A673 (cell line): ENCODE measurements around the gene FBXO17. TPM values are rescaled to one million over a fixed set of nuclear protein-coding genes. Genes with fewer than 3 reads are reported as not detected.
A peak's percentile ranks its signal among the peaks of the same experiment; 100 is the strongest.
"Not testable (repeated sequence)": the region's sequence is repeated elsewhere in the genome, so short reads cannot be mapped to it uniquely, and the experiment has no call there.

Experiments used
- BruUV-seq: library from RNA; stranded (reverse); fragments of 400-500 nt; replicated peaks from 2 replicates; lab custom pipeline; 2021; lab: Mats Ljungman, UMichigan
- CTCF ChIA-PET: fragments of 300-600 bp; sonication (Branson Sonifier 250); formaldehyde crosslinking; loops from one replicate; lab custom pipeline; 2022; ENCODE audit warnings: antibody characterized with exemption; lab: Charles Lee
- POLR2A ChIA-PET: fragments of 300-600 bp; sonication (Branson Sonifier 250); formaldehyde crosslinking; loops from one replicate; lab custom pipeline; 2022; ENCODE audit warnings: antibody characterized with exemption; ENCODE audit not compliant: low non-redundant PET; lab: Charles Lee
- DNase-seq: peaks from one replicate; pipeline ENCODE4 v3.0.0-alpha.2; 2015; ENCODE audit warnings: low spot score
- H3K27ac ChIP-seq: fragments of 200-600 bp; sonication (generic); 2 replicates; pipeline ENCODE4 v1.5.1; 2016; ENCODE audit warnings: mixed run types, low read depth, mild to moderate bottlenecking, mixed read lengths, antibody characterized with exemption, low read length; ENCODE audit not compliant: poor library complexity, severe bottlenecking
- H3K27me3 ChIP-seq: fragments of 200-600 bp; sonication (generic); replicated peaks from 2 replicates; pipeline ENCODE4 v1.6.1; 2017; ENCODE audit warnings: mixed run types, low read depth, mild to moderate bottlenecking, mixed read lengths, antibody characterized with exemption, low read length; ENCODE audit not compliant: insufficient read depth, poor library complexity
- H3K36me3 ChIP-seq: fragments of 200-600 bp; sonication (generic); 2 replicates; pipeline ENCODE4 v1.6.1; 2016; ENCODE audit warnings: mixed run types, mild to moderate bottlenecking, mixed read lengths, antibody characterized with exemption, low read length; ENCODE audit not compliant: insufficient read depth, poor library complexity, severe bottlenecking
- H3K4me1 ChIP-seq: fragments of 200-600 bp; sonication (generic); 2 replicates; pipeline ENCODE4 v1.6.1; 2017; ENCODE audit warnings: mixed run types, mild to moderate bottlenecking, mixed read lengths, antibody characterized with exemption, low read length; ENCODE audit not compliant: insufficient read depth, poor library complexity, severe bottlenecking
- H3K4me3 ChIP-seq: fragments of 200-600 bp; sonication (generic); 2 replicates; pipeline ENCODE4 v1.5.1; 2016; ENCODE audit warnings: low read depth, mixed run types, mild to moderate bottlenecking, mixed read lengths, low read length; ENCODE audit not compliant: poor library complexity, severe bottlenecking
- H3K9me3 ChIP-seq: fragments of 200-600 bp; sonication (generic); 2 replicates; pipeline ENCODE4 v1.6.1; 2016; ENCODE audit warnings: mixed run types, low read depth, mild to moderate bottlenecking, mixed read lengths, antibody characterized with exemption, low read length; ENCODE audit not compliant: poor library complexity, severe bottlenecking
- EZH2 ChIP-seq: fragments of 200-600 bp; sonication (generic); IDR thresholded peaks from 2 replicates; pipeline ENCODE4 v1.6.1; 2017; ENCODE audit warnings: borderline replicate concordance, low read depth, mild to moderate bottlenecking, mixed read lengths, antibody characterized with exemption, low read length; ENCODE audit not compliant: poor library complexity, severe bottlenecking
- intact Hi-C: fragments of 100-400 bp; cut with micrococcal nuclease; formaldehyde crosslinking; loops from one replicate; pipeline ENCODE4 v1.10.0; 2022; ENCODE audit not compliant: unreplicated experiment
- total RNA-seq: library from RNA; stranded (reverse); gene quantifications from 2 replicates; pipeline ENCODE4 v1.2.3, GENCODE V29; 2021
- TF ChIP-seq, protein P1 (sequence below): fragments of 300-800, 200-600 bp; sonication (generic); conservative IDR thresholded peaks from 2 replicates; pipeline ENCODE4 v1.5.1; 2017; ENCODE audit warnings: low read depth, mild to moderate bottlenecking, antibody characterized with exemption, low read length, moderate library complexity, mixed read lengths

Gene FBXO17
- total RNA-seq, 1 experiment from 2014 or later: 26.0 TPM

- no peak overlapping the region for H3K4me3 ChIP-seq
- DNase-seq: no peak
- H3K9me3 ChIP-seq: no peaks in the 10 kb centered on the region
- ChIA-PET POLR2A (no interaction called here), CTCF (no interaction called here)
- H3K4me1 ChIP-seq: no peaks in the 10 kb centered on the region
- H3K27ac ChIP-seq: no peak overlapping the region
- no TSS peak for BruUV-seq
- intact Hi-C loops: no loop called here
- TF ChIP-seq, protein P1, sequence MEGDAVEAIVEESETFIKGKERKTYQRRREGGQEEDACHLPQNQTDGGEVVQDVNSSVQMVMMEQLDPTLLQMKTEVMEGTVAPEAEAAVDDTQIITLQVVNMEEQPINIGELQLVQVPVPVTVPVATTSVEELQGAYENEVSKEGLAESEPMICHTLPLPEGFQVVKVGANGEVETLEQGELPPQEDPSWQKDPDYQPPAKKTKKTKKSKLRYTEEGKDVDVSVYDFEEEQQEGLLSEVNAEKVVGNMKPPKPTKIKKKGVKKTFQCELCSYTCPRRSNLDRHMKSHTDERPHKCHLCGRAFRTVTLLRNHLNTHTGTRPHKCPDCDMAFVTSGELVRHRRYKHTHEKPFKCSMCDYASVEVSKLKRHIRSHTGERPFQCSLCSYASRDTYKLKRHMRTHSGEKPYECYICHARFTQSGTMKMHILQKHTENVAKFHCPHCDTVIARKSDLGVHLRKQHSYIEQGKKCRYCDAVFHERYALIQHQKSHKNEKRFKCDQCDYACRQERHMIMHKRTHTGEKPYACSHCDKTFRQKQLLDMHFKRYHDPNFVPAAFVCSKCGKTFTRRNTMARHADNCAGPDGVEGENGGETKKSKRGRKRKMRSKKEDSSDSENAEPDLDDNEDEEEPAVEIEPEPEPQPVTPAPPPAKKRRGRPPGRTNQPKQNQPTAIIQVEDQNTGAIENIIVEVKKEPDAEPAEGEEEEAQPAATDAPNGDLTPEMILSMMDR: no peak
- TF ChIP-seq EZH2: no peak
- no peaks in the 10 kb centered on the region for H3K36me3 ChIP-seq
- no peaks in the 10 kb centered on the region for H3K27me3 ChIP-seq
Observed at GRCh38 chr19:38990949-38991697, 15.6 kb upstream of the FBXO17 start.

DNA sequence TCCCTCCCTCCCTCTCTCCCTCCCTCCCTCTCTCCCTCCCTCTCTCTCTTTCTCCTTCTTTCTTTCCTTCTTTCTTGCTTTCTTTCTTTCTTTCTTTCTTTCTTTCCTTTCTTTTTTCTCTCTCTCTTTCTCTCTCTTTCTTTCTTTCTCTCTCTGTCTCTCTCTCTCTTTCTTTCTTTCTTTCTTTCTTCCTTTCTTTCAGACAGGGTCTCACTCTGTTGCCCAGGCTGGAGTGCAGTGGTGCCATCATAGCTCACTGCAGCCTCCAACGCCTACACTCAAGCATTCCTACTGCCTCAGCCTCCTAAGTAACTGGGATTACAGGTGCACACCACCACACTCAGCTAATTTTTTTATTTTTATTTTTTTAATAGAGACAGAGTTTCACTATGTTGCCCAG is 14.1 kb upstream of the FBXO17 start:
- H3K36me3 ChIP-seq, BruUV-seq, H3K4me1 ChIP-seq, H3K27me3 ChIP-seq, H3K27ac ChIP-seq, intact Hi-C loops, DNase-seq, POLR2A ChIA-PET, H3K9me3 ChIP-seq, H3K4me3 ChIP-seq, CTCF ChIA-PET: not testable (repeated sequence)

DNA sequence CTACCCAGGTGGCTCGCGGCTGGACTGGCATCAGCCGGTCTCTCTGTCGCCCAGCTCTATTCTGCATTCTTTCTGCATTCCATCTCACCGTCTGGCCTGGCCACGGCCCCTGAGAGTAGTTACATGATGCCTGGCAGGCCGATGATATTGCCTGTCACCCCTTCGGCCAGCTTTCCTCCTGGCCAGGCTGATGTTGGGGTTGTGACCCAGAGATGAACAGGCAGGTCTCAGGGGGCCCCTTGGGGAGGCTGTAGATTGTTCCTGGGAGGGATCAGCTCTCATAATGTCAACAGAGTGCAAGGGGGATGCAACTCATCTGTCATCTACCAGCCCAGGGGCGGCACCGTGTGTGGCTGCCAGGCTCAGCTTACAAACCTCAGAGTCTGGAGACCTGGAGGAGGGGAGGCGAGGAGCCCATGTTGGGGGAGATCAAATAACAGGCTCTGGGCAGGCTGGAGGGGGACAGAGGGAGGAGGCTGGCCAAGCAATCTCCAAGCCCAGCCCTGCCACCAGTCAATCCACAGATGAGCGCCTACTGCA is 13.6 kb upstream of the FBXO17 start:
- Histone ChIP-seq H3K27ac (no peak overlapping the region), H3K4me1 (no peaks in the 10 kb centered on the region), H3K4me3 (no peak overlapping the region), H3K27me3 (no peaks in the 10 kb centered on the region), H3K36me3 (no peaks in the 10 kb centered on the region), H3K9me3 (no peaks in the 10 kb centered on the region)
- ChIA-PET CTCF (no interaction called here), POLR2A (no interaction called here)
- TF ChIP-seq, protein P1: no peak
- no peak for TF ChIP-seq EZH2
- intact Hi-C loops: no loop called here
- no TSS peak for BruUV-seq
- DNase-seq: peak; percentile 33

DNA sequence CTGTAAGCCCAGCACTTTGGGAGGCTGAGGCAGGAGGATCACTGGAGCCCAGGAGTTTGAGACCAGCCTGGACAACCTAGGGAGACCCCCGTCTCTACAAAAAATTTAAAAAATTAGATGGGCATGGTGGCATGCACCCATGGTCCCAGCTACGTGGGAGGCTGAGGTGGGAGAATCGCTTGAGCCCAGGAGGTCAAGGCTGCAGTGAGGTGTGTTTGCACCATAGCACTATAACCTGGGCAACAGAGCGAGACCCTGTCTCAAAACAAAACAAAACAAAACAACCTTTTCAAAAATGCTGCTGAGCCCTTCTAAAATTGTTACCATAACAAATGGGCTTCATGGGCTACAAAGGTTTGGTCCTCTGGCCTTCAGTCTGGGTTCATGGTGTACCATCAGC is 13.1 kb upstream of the FBXO17 start:
- BruUV-seq, H3K27ac ChIP-seq, H3K4me3 ChIP-seq, H3K27me3 ChIP-seq, intact Hi-C loops, H3K36me3 ChIP-seq, H3K9me3 ChIP-seq, POLR2A ChIA-PET, DNase-seq, H3K4me1 ChIP-seq: not testable (repeated sequence)
- CTCF ChIA-PET: interaction anchor here (0.7 kb wide), 1 partner anchor 13 kb away, joined by 7 read pairs; no protein-coding TSS in a partner anchor

- not testable (repeated sequence) for DNase-seq, BruUV-seq
Observed at GRCh38 chr19:38987745-38988144, 12.2 kb upstream of the FBXO17 start.

More at GRCh38 chr19:38987745-38988144, 12.2 kb upstream of the FBXO17 start:
- H3K27me3 ChIP-seq, POLR2A ChIA-PET, CTCF ChIA-PET, H3K36me3 ChIP-seq, H3K27ac ChIP-seq, intact Hi-C loops, H3K4me3 ChIP-seq, H3K9me3 ChIP-seq, H3K4me1 ChIP-seq: not testable (repeated sequence)
